Fibroblast of lung (primary cell): ENCODE measurements around the gene IQGAP2. TPM values are rescaled to one million over a fixed set of nuclear protein-coding genes. Genes with fewer than 3 reads are reported as not detected.

ENCODE experiments used
- DNase-seq, 2 donors: peaks; one replicate each; pipeline versions ENCODE4 v3.0.0 to v3.0.0-alpha.2; 2010; ENCODE audit warnings: low read depth in 2 of 2
- H2AFZ ChIP-seq: 2 replicates; pipeline ENCODE4 v1.5.1; 2012; ENCODE audit warnings: low read length, control low read depth, inconsistent platforms
- H3K27ac ChIP-seq: 2 replicates; pipeline ENCODE4 v1.5.1; 2011; ENCODE audit warnings: low read length, control low read depth; ENCODE audit not compliant: insufficient read depth
- H3K27me3 ChIP-seq: 2 replicates; pipeline ENCODE4 v1.5.1; 2011; ENCODE audit warnings: mild to moderate bottlenecking, low read length; ENCODE audit not compliant: control insufficient read depth, insufficient read depth
- H3K36me3 ChIP-seq: 2 replicates; pipeline ENCODE4 v1.5.1; 2011; ENCODE audit warnings: low read length; ENCODE audit not compliant: control insufficient read depth, insufficient read depth
- H3K4me1 ChIP-seq: 2 replicates; pipeline ENCODE4 v1.5.1; 2011; ENCODE audit warnings: low read length; ENCODE audit not compliant: control insufficient read depth, insufficient read depth; ENCODE audit errors: extremely low read depth
- H3K4me2 ChIP-seq: 2 replicates; pipeline ENCODE4 v1.5.1; 2011; ENCODE audit warnings: low read length, control low read depth; ENCODE audit not compliant: insufficient read depth; ENCODE audit errors: extremely low read depth
- H3K4me3 ChIP-seq, 4 experiments: fragments of 200-600 bp in 1 of 4; sonication (generic) in 1 of 4; replicated peaks in 1 of 4; 2 replicates each; pipeline ENCODE4 v1.5.1; 2011 to 2016; ENCODE audit warnings: low read length in 4 of 4, low read depth in 3 of 4, mild to moderate bottlenecking in 3 of 4, control low read depth in 2 of 4, inconsistent platforms in 1 of 4, mixed read lengths in 1 of 4; ENCODE audit not compliant: insufficient read depth in 1 of 4; ENCODE audit errors: control extremely low read depth in 1 of 4
- H3K79me2 ChIP-seq: 2 replicates; pipeline ENCODE4 v1.5.1; 2012; ENCODE audit warnings: mild to moderate bottlenecking, low read length, inconsistent platforms; ENCODE audit not compliant: control insufficient read depth, insufficient read depth
- H3K9ac ChIP-seq: 2 replicates; pipeline ENCODE4 v1.5.1; 2011; ENCODE audit warnings: mild to moderate bottlenecking, low read length, control low read depth; ENCODE audit not compliant: insufficient read depth
- H3K9me3 ChIP-seq: 2 replicates; pipeline ENCODE4 v1.5.1; 2012; ENCODE audit warnings: low read depth, low read length; ENCODE audit not compliant: control insufficient read depth, insufficient read depth
- H4K20me1 ChIP-seq: 2 replicates; pipeline ENCODE4 v1.5.1; 2011; ENCODE audit warnings: low read length; ENCODE audit not compliant: control insufficient read depth, insufficient read depth; ENCODE audit errors: extremely low read depth
- CTCF ChIP-seq, 2 donors: IDR thresholded peaks in 1 of 2; conservative IDR thresholded peaks in 1 of 2; 1 replicate in 1 of 2; 2 replicates in 1 of 2; pipeline ENCODE4 v1.5.1; 2011 to 2012; ENCODE audit warnings: low read length in 2 of 2, control low read depth in 1 of 2, inconsistent platforms in 1 of 2, low read depth in 1 of 2, mild to moderate bottlenecking in 1 of 2
- EZH2 ChIP-seq: IDR thresholded peaks from 2 replicates; pipeline ENCODE4 v1.5.1; 2012; ENCODE audit warnings: low read length, control low read depth, mild to moderate bottlenecking; ENCODE audit errors: missing control alignments
- polyA plus RNA-seq, 2 donors: library from polyadenylated mRNA; depleted of rRNA in 1 of 2; stranded (reverse) in 1 of 2; unstranded in 1 of 2; fragments of >200 nt; gene quantifications; 2 replicates each; pipeline ENCODE4 v1.2.1, GENCODE V29; 2011 to 2012; ENCODE audit warnings: missing spikeins in 1 of 2
- total RNA-seq: library from RNA; depleted of rRNA; stranded (reverse); fragments of >200 nt; gene quantifications from 2 replicates; pipeline ENCODE4 v1.2.1, GENCODE V29; 2014

IQGAP2 gene
- total and polyA plus RNA-seq, 2 donors (not counting 1 experiment from before 2014, with no cell fraction given) = 5.1 to 7.9 TPM

GRCh38 chr5:76720988-76721569 lies 318.0 kb downstream of the IQGAP2 start:
- Histone ChIP-seq H3K79me2 (peaks cover 98% of the 10 kb centered on the region), H3K9me3 (no peaks in the 10 kb centered on the region), H4K20me1 (no peaks in the 10 kb centered on the region), H3K27ac (peak overlapping the region; percentile 32), H3K36me3 (peaks cover 5% of the 10 kb centered on the region), H3K4me3 (peak overlapping the region; percentile 7 to 19 (median 14)), H3K9ac (no peak overlapping the region), H2AFZ (no peak overlapping the region), H3K27me3 (no peaks in the 10 kb centered on the region), H3K4me2 (peak overlapping the region; percentile 72), H3K4me1 (peaks cover 7% of the 10 kb centered on the region)
- no peak for TF ChIP-seq CTCF (conservative IDR thresholded peaks at IDR 0.05 in 1 of 2, IDR thresholded peaks at IDR 0.05 in 1 of 2; ENCODE audit: low read depth in 1 of 2, low read length in 2 of 2)
- no peak for DNase-seq

GRCh38 chr5:76723266-76723665 lies 320.2 kb downstream of the IQGAP2 start:
- Histone ChIP-seq H3K9me3 (no peaks in the 10 kb centered on the region), H3K4me2 (no peak overlapping the region), H2AFZ (no peak overlapping the region), H3K79me2 (peaks cover 98% of the 10 kb centered on the region), H3K4me3 (no peak overlapping the region), H3K9ac (no peak overlapping the region), H3K36me3 (peaks cover 5% of the 10 kb centered on the region), H4K20me1 (no peaks in the 10 kb centered on the region), H3K27ac (no peak overlapping the region), H3K4me1 (peaks cover 7% of the 10 kb centered on the region), H3K27me3 (no peaks in the 10 kb centered on the region)
- no peak for DNase-seq
- TF ChIP-seq EZH2 (no peak), CTCF (conservative IDR thresholded peaks at IDR 0.05 in 1 of 2, IDR thresholded peaks at IDR 0.05 in 1 of 2; ENCODE audit: low read depth in 1 of 2, low read length in 2 of 2) (no peak)

- Histone ChIP-seq H4K20me1 (no peaks in the 10 kb centered on the region), H3K4me3 (no peak overlapping the region), H3K9me3 (no peaks in the 10 kb centered on the region), H3K79me2 (peaks cover 98% of the 10 kb centered on the region), H3K4me1 (peaks cover 7% of the 10 kb centered on the region), H3K27me3 (no peaks in the 10 kb centered on the region), H3K9ac (no peak overlapping the region), H2AFZ (no peak overlapping the region), H3K4me2 (no peak overlapping the region), H3K36me3 (peaks cover 3% of the 10 kb centered on the region), H3K27ac (peak overlapping the region; percentile 52)
- DNase-seq = no peak
- TF ChIP-seq EZH2 (no peak), CTCF (conservative IDR thresholded peaks at IDR 0.05 in 1 of 2, IDR thresholded peaks at IDR 0.05 in 1 of 2; ENCODE audit: low read depth in 1 of 2, low read length in 2 of 2) (no peak)
Observed at GRCh38 chr5:76723906-76724305, 320.8 kb downstream of the IQGAP2 start.
